A549 (cell line): ENCODE measurements around the gene PLCH1. TPM values are rescaled to one million over a fixed set of nuclear protein-coding genes. Genes with fewer than 3 reads are reported as not detected.

ENCODE experiments used
- ATAC-seq, 2 experiments: fragments of 200-7000 bp in 1 of 2; fragments of >200 bp in 1 of 2; cut with Nextera tagmentation in 1 of 2; cut with Tn5 transposase in 1 of 2; 3 replicates each; pipeline versions ENCODE4 v1.8.0 to v1.9.1; 2018 to 2020; ENCODE audit warnings: mild to moderate bottlenecking in 1 of 2, moderate library complexity in 1 of 2
- CTCF ChIA-PET: fragments of 300-600 bp; sonication (Branson Sonifier 250); formaldehyde crosslinking; extraction: SDS; loops from one replicate; lab custom pipeline; 2021; ENCODE audit warnings: antibody characterized with exemption, inconsistent platforms; lab: Yijun Ruan, JAX
- POLR2A ChIA-PET: fragments of 350-600 bp; formaldehyde crosslinking; extraction: SDS; loops from one replicate; lab custom pipeline; 2021; ENCODE audit warnings: antibody characterized with exemption, inconsistent platforms; lab: Yijun Ruan, JAX
- DNase-seq, 2 experiments: peaks; one replicate each; pipeline versions ENCODE4 v3.0.0 to v3.0.0-alpha.2; 2011 to 2016; ENCODE audit warnings: low read depth in 1 of 2, low spot score in 1 of 2
- FAIRE-seq: peaks from 2 replicates; lab custom pipeline; 2011; peaks lifted over from hg19 to GRCh38; lab: Jason Lieb, UNC
- H3K27ac ChIP-seq, 2 experiments: fragments of >200 bp; sonication (Bioruptor Twin); formaldehyde crosslinking; 3 replicates each; pipeline ENCODE4 v1.5.1; 2016 to 2017
- H3K4me1 ChIP-seq: fragments of >200 bp; sonication (Bioruptor Twin); formaldehyde crosslinking; 3 replicates; pipeline ENCODE4 v1.6.1; 2016
- H3K4me2 ChIP-seq: fragments of >200 bp; sonication (Bioruptor Twin); formaldehyde crosslinking; 3 replicates; pipeline ENCODE4 v1.6.1; 2016
- H3K4me3 ChIP-seq: fragments of >200 bp; sonication (Bioruptor Twin); formaldehyde crosslinking; 3 replicates; pipeline ENCODE4 v1.5.1; 2016
- H3K9me3 ChIP-seq: fragments of >200 bp; sonication (Bioruptor Twin); formaldehyde crosslinking; 3 replicates; pipeline ENCODE4 v1.6.1; 2016
- CBX2 ChIP-seq: fragments of 200-600 bp; sonication (generic); IDR thresholded peaks from 2 replicates; pipeline ENCODE4 v1.6.1; 2016; ENCODE audit warnings: low read depth, mild to moderate bottlenecking, borderline replicate concordance
- CHD4 ChIP-seq: fragments of 200-600 bp; sonication (generic); IDR thresholded peaks from 2 replicates; pipeline ENCODE4 v1.6.1; 2016; ENCODE audit warnings: antibody characterized with exemption, mild to moderate bottlenecking, borderline replicate concordance
- EHF ChIP-seq: fragments of 250-450 bp; sonication (Bioruptor Pico); IDR thresholded peaks from 2 replicates; pipeline ENCODE4 v1.5.0; 2020; ENCODE audit warnings: mild to moderate bottlenecking
- ESRRA ChIP-seq: fragments of 150-350 bp; IDR thresholded peaks from 2 replicates; pipeline ENCODE4 v1.6.1; 2014; ENCODE audit warnings: mild to moderate bottlenecking, low read length, borderline replicate concordance
- HDAC2 ChIP-seq: fragments of 200-600 bp; sonication (generic); IDR thresholded peaks from 2 replicates; pipeline ENCODE4 v1.6.1; 2016
- HEYL ChIP-seq: fragments of 250-450 bp; sonication (Bioruptor Pico); IDR thresholded peaks from 2 replicates; pipeline ENCODE4 v1.8.0; 2021; ENCODE audit warnings: mild to moderate bottlenecking, moderate library complexity
- HOXA7 ChIP-seq: fragments of 250-450 bp; sonication (Bioruptor Pico); IDR thresholded peaks from 2 replicates; pipeline ENCODE4 v1.5.0; 2020; ENCODE audit warnings: mild to moderate bottlenecking, moderate library complexity
- HOXB5 ChIP-seq: fragments of 250-450 bp; sonication (Bioruptor Pico); IDR thresholded peaks from 2 replicates; pipeline ENCODE4 v1.5.0; 2020; ENCODE audit warnings: mild to moderate bottlenecking, moderate library complexity
- JUNB ChIP-seq: fragments of >200 bp; sonication (Bioruptor Twin); formaldehyde crosslinking; IDR thresholded peaks from 2 replicates; pipeline ENCODE4 v1.6.1; 2016
- NPAS2 ChIP-seq: fragments of 250-450 bp; sonication (Bioruptor Pico); IDR thresholded peaks from 2 replicates; pipeline ENCODE4 v1.8.0; 2022; ENCODE audit warnings: mild to moderate bottlenecking, moderate library complexity, borderline replicate concordance
- NR3C1 ChIP-seq: fragments of >200 bp; sonication (Bioruptor Twin); formaldehyde crosslinking; IDR thresholded peaks from 3 replicates; pipeline ENCODE4 v1.6.1; 2017
- PHF8 ChIP-seq: fragments of 200-600 bp; sonication (generic); IDR thresholded peaks from 2 replicates; pipeline ENCODE4 v1.6.1; 2016; ENCODE audit warnings: low read depth, mild to moderate bottlenecking, antibody characterized with exemption, moderate library complexity, borderline replicate concordance
- POLR2AphosphoS2 ChIP-seq: conservative IDR thresholded peaks from 2 replicates; pipeline ENCODE4 v1.6.1; 2012; ENCODE audit warnings: low read length, improper control_type of control experiment, inconsistent platforms
- RNF2 ChIP-seq: fragments of 200-600 bp; sonication (generic); IDR thresholded peaks from 2 replicates; pipeline ENCODE4 v1.6.1; 2016; ENCODE audit warnings: low read depth, mild to moderate bottlenecking, antibody characterized with exemption, moderate library complexity, borderline replicate concordance
- SMC3 ChIP-seq: fragments of >200 bp; sonication (Bioruptor Twin); formaldehyde crosslinking; IDR thresholded peaks from 3 replicates; pipeline ENCODE4 v1.6.1; 2018; ENCODE audit warnings: inconsistent platforms
- ZC3H11A ChIP-seq: fragments of 450-650 bp; IDR thresholded peaks from 2 replicates; pipeline ENCODE4 v1.6.1; 2014; ENCODE audit warnings: antibody characterized with exemption, mild to moderate bottlenecking
- ZNF302 ChIP-seq: fragments of 250-450 bp; sonication (Bioruptor Pico); IDR thresholded peaks from 2 replicates; pipeline ENCODE4 v1.9.0; 2021; ENCODE audit warnings: inconsistent platforms, mild to moderate bottlenecking, moderate library complexity
- ZSCAN20 ChIP-seq: fragments of 250-450 bp; sonication (Bioruptor Pico); IDR thresholded peaks from 2 replicates; pipeline ENCODE4 v1.8.0; 2022; ENCODE audit warnings: mild to moderate bottlenecking, moderate library complexity
- WGBS: methylation state at CpG from one replicate; pipeline ENCODE4 v1.1.6; 2017; ENCODE audit errors: missing lambda C conversion rate; 5-methylcytosine and 5-hydroxymethylcytosine counted together
- polyA plus RNA-seq, 4 experiments: library from polyadenylated mRNA; depleted of rRNA in 3 of 4; stranded (reverse); fragments of >200 nt; fragmentation: RNase III in 1 of 4; extraction: RNeasy Plus Mini Kit Qiagen cat#74134 plus additional on column Dnase treatment in 1 of 4; gene quantifications; 2 replicates in 3 of 4; 3 replicates in 1 of 4; pipeline ENCODE4 v1.2.3, GENCODE V29; 2011 to 2017
- TF ChIP-seq, protein P1 (sequence below): fragments of >200 bp; sonication (Bioruptor Twin); formaldehyde crosslinking; IDR thresholded peaks from 2 replicates; pipeline ENCODE4 v1.6.1; 2016
- TF ChIP-seq, protein P2 (sequence below): IDR thresholded peaks from 2 replicates; pipeline ENCODE4 v1.6.1; 2012
- TF ChIP-seq, protein P3 (sequence below): fragments of >200 bp; sonication (Bioruptor Twin); formaldehyde crosslinking; IDR thresholded peaks from 3 replicates; pipeline ENCODE4 v1.6.1; 2016
- TF ChIP-seq, protein P4 (sequence below): fragments of 450-650 bp; IDR thresholded peaks from 2 replicates; pipeline ENCODE4 v1.6.1; 2014; ENCODE audit warnings: antibody characterized with exemption
- TF ChIP-seq, protein P5 (sequence below): fragments of 200-600 bp; sonication (generic); IDR thresholded peaks from 2 replicates; pipeline ENCODE4 v1.6.1; 2016; ENCODE audit warnings: antibody characterized with exemption, mild to moderate bottlenecking, moderate library complexity

PLCH1 gene
- polyA plus RNA-seq, 2 of the 4 experiments (the other 2 are of a cell fraction) = 2.1 to 11.1 TPM

DNA sequence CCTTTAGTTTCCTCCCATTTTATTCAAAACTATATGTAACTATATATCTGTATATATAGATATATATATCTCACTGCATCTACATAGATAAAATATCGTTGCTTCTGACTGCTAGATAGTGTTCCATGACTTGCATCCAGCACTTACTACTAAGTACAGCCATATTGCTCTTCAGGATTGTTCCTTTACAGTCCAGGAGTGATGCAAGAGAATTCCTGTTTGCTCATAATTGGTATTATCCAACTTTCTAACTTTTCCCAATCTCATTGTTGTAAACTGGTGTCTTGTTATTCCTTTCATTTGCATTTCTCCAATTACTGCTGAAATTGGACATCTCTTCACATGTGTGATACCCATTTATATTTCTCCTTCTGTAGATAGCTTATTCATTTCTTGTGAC lies 351.6 kb downstream of the PLCH1 start:
- ChIA-PET CTCF (interaction anchor here (0.7 kb wide), 1 partner anchor 9 kb away, joined by 3 read pairs; no protein-coding TSS in a partner anchor), POLR2A (no interaction called here)
- DNase-seq (no peak), FAIRE-seq (no peak), ATAC-seq (no peak)
- Histone ChIP-seq H3K9me3 (no peaks in the 10 kb centered on the region), H3K4me1 (peaks cover 11% of the 10 kb centered on the region), H3K27ac (no peak overlapping the region), H3K4me2 (no peak overlapping the region), H3K4me3 (no peak overlapping the region)
- WGBS = 41% methylated on average over 1 of the region's 1 CpG
- TF ChIP-seq CHD4 (no peak), SMC3 (no peak), ESRRA (no peak), HEYL (CRISPR knock-in tag) (no peak), NR3C1 (no peak), PHF8 (no peak)

DNA sequence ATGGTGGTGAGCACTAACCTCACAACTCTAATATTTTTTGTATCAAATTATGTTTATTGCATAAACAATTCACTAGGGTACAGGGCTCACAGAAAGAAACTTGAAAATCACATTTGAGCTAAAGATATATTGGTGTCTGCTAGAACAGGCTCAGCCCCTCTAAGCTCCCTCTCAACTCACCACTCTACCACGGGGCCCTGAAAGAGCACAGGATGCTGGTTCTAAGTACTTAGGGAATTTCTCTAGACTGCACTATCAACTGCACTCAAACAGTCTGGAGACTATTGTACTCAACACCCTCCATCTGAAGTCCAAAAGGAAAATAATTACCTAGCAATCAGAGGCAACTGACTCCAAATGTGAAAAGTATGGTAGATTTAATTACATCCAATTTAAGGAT lies 352.7 kb downstream of the PLCH1 start:
- POLR2A ChIA-PET = no interaction called here
- DNase-seq (no peak), ATAC-seq (peak in 1 of 2 experiments; percentile 32; a peak in 2 of 6 replicates), FAIRE-seq (no peak)
- H3K4me3 ChIP-seq = no peak overlapping the region
- H3K4me1 ChIP-seq = peaks cover 11% of the 10 kb centered on the region
- H3K27ac ChIP-seq = no peak overlapping the region; a peak in 1 of 6 replicates
- H3K4me2 ChIP-seq = peak overlapping the region; percentile 8; the same call in 1 of the 3 replicates
- no peaks in the 10 kb centered on the region for H3K9me3 ChIP-seq
- CTCF ChIA-PET = interaction anchor here (1.0 kb wide), 1 partner anchor 310 kb away, joined by 4 read pairs; no protein-coding TSS in a partner anchor
- TF ChIP-seq RNF2 (no peak), POLR2AphosphoS2 (no peak), ZNF302 (CRISPR knock-in tag) (no peak), ZSCAN20 (CRISPR knock-in tag) (no peak), HDAC2 (no peak), EHF (no peak), HOXA7 (no peak), CBX2 (no peak), JUNB (no peak), NPAS2 (no peak), HOXB5 (CRISPR knock-in tag) (no peak), ZC3H11A (no peak)
- TF ChIP-seq, protein P1, sequence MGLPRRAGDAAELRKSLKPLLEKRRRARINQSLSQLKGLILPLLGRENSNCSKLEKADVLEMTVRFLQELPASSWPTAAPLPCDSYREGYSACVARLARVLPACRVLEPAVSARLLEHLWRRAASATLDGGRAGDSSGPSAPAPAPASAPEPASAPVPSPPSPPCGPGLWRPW = no peak
- TF ChIP-seq, protein P2, sequence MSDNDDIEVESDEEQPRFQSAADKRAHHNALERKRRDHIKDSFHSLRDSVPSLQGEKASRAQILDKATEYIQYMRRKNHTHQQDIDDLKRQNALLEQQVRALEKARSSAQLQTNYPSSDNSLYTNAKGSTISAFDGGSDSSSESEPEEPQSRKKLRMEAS = no peak
- TF ChIP-seq, protein P3, sequence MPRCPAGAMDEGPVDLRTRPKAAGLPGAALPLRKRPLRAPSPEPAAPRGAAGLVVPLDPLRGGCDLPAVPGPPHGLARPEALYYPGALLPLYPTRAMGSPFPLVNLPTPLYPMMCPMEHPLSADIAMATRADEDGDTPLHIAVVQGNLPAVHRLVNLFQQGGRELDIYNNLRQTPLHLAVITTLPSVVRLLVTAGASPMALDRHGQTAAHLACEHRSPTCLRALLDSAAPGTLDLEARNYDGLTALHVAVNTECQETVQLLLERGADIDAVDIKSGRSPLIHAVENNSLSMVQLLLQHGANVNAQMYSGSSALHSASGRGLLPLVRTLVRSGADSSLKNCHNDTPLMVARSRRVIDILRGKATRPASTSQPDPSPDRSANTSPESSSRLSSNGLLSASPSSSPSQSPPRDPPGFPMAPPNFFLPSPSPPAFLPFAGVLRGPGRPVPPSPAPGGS = no peak
- TF ChIP-seq, protein P4, sequence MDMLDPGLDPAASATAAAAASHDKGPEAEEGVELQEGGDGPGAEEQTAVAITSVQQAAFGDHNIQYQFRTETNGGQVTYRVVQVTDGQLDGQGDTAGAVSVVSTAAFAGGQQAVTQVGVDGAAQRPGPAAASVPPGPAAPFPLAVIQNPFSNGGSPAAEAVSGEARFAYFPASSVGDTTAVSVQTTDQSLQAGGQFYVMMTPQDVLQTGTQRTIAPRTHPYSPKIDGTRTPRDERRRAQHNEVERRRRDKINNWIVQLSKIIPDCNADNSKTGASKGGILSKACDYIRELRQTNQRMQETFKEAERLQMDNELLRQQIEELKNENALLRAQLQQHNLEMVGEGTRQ = no peak
- TF ChIP-seq, protein P5, sequence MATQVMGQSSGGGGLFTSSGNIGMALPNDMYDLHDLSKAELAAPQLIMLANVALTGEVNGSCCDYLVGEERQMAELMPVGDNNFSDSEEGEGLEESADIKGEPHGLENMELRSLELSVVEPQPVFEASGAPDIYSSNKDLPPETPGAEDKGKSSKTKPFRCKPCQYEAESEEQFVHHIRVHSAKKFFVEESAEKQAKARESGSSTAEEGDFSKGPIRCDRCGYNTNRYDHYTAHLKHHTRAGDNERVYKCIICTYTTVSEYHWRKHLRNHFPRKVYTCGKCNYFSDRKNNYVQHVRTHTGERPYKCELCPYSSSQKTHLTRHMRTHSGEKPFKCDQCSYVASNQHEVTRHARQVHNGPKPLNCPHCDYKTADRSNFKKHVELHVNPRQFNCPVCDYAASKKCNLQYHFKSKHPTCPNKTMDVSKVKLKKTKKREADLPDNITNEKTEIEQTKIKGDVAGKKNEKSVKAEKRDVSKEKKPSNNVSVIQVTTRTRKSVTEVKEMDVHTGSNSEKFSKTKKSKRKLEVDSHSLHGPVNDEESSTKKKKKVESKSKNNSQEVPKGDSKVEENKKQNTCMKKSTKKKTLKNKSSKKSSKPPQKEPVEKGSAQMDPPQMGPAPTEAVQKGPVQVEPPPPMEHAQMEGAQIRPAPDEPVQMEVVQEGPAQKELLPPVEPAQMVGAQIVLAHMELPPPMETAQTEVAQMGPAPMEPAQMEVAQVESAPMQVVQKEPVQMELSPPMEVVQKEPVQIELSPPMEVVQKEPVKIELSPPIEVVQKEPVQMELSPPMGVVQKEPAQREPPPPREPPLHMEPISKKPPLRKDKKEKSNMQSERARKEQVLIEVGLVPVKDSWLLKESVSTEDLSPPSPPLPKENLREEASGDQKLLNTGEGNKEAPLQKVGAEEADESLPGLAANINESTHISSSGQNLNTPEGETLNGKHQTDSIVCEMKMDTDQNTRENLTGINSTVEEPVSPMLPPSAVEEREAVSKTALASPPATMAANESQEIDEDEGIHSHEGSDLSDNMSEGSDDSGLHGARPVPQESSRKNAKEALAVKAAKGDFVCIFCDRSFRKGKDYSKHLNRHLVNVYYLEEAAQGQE = no peak
- WGBS = 55% methylated on average over 1 of the region's 1 CpG
